HG02588 (cell line): Measurements from ENCODE around the gene LCN2.

Experiments
- ATAC-seq: cut with Tn5 transposase; IDR thresholded peaks from one replicate; pipeline ENCODE4 v1.9.1; 2021; ENCODE audit warnings: mild to moderate bottlenecking, moderate library complexity; ENCODE audit not compliant: unreplicated experiment

LCN2 gene

DNA sequence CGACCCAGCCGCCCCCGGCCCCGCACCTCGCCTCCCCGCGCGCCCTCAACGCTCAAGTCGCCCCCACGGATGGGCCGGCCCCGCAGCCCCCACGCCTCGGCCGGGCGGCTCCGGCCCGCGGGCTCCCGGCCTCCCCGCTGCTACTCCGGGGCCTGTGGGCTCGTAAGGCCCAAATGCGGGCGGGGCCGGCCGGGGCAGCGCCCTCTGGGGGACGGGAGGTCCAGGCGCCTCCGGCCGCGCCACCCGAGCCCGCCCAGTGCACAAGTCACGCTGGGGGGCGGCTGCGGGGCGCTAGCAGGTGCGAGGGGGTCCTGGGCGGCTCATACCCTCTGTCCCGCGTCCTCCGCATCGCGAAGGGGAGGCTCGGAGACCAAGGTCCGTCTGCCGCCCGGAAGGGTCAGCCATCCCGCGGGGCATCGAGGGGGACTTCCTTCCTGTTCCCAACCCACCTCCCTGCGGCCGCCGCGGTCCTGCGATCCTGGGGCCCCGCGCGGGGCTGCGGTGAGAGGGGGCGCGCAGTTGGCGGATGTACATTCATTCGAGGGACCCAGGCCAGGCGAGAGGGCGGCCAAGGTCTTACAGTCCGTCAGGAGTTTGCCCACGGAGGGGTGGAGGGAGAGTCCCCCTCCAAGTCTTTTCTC is 42.3 kb downstream of the LCN2 start, which contains the start of gene CIZ1:
TSS of gene CIZ1 (minus strand) at position 167 of the 641 bp plus-strand sequence. CDS start 715 bp downstream, outside the sequence.
- ATAC-seq, result peak; percentile 69

DNA sequence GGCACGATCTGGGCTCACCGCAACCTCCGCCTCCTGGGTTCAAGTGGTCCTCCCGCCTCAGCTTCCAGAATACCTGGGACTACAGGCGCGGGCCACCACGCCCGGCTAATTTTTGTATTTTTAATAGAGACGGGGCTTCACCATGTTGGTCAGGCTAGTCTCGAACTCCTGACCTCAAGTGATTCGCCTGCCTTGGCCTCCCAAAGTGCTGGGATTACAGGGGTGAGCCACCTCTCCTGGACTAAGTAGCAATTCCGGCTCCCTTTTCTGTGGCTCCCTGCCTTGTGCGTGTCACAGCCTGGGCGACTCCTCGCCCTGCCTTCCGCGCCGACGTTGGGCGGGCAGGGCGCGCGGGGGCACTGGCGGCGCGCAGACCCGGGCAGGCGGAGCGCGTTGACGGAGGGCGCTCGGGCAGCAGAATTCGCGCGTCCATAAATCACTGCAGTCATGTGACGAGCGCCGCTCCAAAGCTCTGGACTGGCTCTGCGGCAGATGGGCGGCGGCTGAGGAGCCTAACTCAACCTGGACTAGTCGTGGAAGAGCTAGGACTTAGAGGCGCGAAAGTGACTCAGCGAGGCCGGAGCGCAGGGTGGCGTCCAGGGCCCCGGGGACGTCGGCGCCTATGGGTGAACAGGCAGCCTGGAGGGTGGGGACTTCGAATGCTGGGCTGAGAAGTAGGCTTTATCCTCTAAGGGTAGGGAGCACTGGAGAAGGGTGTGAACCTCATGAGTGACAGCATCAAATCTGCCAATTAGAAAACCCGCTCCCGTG is 43.5 kb downstream of the LCN2 start:
- ATAC-seq, result no peak

DNA sequence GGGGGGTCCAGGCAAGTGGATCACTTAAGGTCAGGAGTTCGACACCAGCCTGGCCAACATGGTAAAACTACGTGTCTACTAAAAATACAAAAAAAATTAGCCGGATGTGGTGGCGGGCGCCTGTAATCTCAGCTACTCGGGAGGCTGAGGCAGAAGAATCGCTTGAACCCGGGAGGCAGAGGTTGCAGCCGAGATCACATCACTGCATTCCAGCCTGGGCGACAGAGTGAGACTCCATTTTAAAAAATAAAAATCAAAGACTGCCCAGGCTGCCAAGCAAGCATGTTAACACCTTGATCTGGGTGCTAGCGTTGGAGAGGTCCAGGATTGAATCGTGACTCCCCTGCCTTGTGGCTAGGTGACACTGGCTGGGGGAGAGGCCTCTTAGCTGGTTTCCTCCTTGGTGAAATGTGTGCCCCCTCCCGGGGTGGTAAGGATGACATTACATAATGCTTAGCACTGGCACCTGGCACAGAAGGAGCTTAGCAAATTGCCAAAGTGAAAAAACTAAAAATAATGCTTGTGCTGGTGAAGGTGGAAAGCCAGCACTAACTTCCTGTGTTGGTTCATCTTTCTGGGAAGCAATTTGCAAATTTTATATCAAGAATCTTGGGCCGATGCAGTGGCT is 44.3 kb downstream of the LCN2 start:
- ATAC-seq, result no peak

DNA sequence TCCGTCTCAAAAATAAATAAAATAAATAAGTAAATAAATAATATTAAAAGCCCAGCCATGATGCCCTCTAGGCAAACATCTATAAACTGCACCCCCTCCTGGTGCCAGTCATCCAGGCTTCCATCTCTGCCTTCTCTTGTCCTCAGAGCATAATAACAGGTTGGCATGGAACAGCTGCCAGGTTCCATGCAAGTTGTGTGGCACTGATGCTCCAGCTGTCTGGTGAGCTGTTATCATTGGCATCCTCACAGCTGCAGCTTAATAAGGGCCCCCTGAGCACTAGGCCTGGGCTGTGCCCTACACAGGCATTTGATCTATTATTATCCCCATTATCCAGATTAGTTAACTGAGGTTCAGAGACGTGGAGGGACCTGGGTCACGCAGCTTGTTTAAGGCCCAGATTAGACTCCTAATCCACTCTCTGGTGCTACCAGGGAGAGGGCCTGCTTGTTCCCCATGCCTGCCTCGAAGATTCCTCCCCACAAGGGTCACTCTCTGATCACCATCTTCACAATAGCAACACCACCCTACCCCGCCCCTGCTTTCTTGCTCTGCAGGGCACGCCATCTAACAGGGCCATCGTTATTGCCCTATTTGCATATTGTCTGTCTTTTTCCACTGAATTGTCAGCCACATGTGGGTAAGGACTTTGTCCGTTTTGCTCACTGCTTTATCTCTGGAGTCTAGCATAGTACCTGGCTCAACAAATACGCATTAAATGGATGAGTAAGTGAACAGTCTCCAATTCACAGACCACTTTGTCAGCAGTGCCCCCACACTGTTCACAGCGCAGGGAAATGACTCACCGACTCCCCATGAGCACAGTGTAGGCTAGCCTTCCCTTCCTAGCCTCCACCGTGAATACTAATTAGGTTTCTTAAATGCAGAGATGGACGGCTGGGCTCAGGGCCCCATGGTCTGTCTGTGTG is 52.5 kb downstream of the LCN2 start:
- no peak for ATAC-seq

DNA sequence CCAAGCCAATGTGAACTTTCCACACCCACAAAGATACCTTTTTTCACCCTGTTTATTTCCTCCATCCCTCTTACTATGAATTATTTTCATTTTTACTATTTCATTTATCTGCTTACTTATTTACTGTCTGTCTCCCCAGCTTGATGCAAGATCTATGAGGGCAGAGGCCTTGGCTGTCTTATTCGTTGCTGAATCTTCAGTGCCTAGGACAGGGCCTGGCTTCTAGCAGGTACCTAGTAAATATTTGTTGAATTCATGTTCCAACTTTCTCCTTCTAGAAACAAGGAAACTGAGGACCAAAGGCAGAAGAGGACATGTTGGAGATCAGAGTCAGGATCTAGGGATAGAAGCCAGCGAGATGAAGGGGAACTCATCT is 53.4 kb downstream of the LCN2 start:
- ATAC-seq, result no peak
